ENCODE measurements around the gene CAPZB. TPM values are rescaled to one million over a fixed set of nuclear protein-coding genes. Genes with fewer than 3 reads are reported as not detected.

Gene CAPZB
- polyA plus RNA-seq, 3 donors, result 290 to 504 (median 407) TPM

DNA sequence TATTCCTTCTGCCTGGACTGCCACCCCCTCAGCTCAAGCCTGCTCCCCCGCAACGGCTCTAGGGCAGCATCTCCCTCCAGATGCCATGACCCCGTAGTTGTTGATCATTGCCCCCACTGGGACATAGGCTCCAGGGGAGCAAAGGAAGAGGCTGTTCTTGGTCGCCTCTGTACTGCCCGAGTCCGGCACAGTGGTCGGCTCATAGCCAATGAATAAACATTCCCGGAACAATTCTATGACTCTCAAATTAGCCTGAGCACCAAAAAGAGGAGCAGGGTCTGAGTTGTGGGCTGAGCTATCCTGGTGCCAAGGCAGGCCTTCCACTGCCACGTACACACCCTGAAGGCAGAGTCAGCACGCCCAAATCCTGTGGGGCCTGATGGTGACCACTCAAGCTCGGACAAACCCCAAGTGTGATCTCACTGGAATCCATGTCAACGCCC lies 33.1 kb downstream of the CAPZB start:
- no peak overlapping the region for H3K4me3 Mint-ChIP-seq
- TF ChIP-seq, protein P1, sequence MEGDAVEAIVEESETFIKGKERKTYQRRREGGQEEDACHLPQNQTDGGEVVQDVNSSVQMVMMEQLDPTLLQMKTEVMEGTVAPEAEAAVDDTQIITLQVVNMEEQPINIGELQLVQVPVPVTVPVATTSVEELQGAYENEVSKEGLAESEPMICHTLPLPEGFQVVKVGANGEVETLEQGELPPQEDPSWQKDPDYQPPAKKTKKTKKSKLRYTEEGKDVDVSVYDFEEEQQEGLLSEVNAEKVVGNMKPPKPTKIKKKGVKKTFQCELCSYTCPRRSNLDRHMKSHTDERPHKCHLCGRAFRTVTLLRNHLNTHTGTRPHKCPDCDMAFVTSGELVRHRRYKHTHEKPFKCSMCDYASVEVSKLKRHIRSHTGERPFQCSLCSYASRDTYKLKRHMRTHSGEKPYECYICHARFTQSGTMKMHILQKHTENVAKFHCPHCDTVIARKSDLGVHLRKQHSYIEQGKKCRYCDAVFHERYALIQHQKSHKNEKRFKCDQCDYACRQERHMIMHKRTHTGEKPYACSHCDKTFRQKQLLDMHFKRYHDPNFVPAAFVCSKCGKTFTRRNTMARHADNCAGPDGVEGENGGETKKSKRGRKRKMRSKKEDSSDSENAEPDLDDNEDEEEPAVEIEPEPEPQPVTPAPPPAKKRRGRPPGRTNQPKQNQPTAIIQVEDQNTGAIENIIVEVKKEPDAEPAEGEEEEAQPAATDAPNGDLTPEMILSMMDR (IDR thresholded peaks at IDR 0.05), result no peak
- H3K9me3 ChIP-seq (replicated peaks in 1 of 2; ENCODE audit: control insufficient read depth in 1 of 2, insufficient read depth in 1 of 2, low read length in 2 of 2), result no peaks in the 10 kb centered on the region
- H2AFZ ChIP-seq (ENCODE audit: insufficient read depth, low read depth, low read length, poor library complexity, severe bottlenecking), result no peak overlapping the region
- no peak overlapping the region for H3K9ac ChIP-seq (ENCODE audit: insufficient read depth, low read length, poor library complexity, severe bottlenecking)
- H4K20me1 ChIP-seq (ENCODE audit: insufficient read depth, low read length), result peaks cover 100% of the 10 kb centered on the region
- H3K27me3 Mint-ChIP-seq (ENCODE audit: low read depth in 3 of 3), result peaks cover 0 to 3% (median 0%) of the 10 kb centered on the region in 3 donors
- no peaks in the 10 kb centered on the region for H3K27me3 ChIP-seq (ENCODE audit: control insufficient read depth in 2 of 2, insufficient read depth in 2 of 2, low read length in 2 of 2)
- no peak for DNase-seq
- intact Hi-C loops (cut with micrococcal nuclease), result no loop called here
- peaks cover 0 to 19% of the 10 kb centered on the region in 2 donors for H3K36me3 ChIP-seq (replicated peaks in 1 of 2; ENCODE audit: control insufficient read depth in 1 of 2, insufficient read depth in 2 of 2, low read length in 2 of 2)
- WGBS (ENCODE audit: insufficient coverage), result 97% methylated on average over 11 of the region's 12 CpGs
- peaks cover 52 to 57% of the 10 kb centered on the region in 2 donors for H3K4me1 ChIP-seq (ENCODE audit: control insufficient read depth in 1 of 2, insufficient read depth in 2 of 2, low read length in 2 of 2)
- no peak overlapping the region for H3K4me2 ChIP-seq (replicated peaks; ENCODE audit: extremely low read depth, low read length, poor library complexity, severe bottlenecking)
- H3K27ac ChIP-seq (ENCODE audit: low read depth in 1 of 2, low read length in 2 of 2), result no peak overlapping the region
- peaks cover 76% of the 10 kb centered on the region for H3K4me1 Mint-ChIP-seq
- H3K79me2 ChIP-seq (ENCODE audit: insufficient read depth, low read length), result peaks cover 99% of the 10 kb centered on the region
- peak overlapping the region in 4 of 7 donors; percentile 48 to 55 (median 50) for H3K27ac Mint-ChIP-seq
- no peak overlapping the region for H3K4me3 ChIP-seq (replicated peaks in 1 of 3; ENCODE audit: low read depth in 2 of 3, low read length in 3 of 3)
- H3K36me3 Mint-ChIP-seq, result peaks cover 17 to 51% of the 10 kb centered on the region in 2 donors
- peaks cover 0 to 2% (median 0%) of the 10 kb centered on the region in 7 donors for H3K9me3 Mint-ChIP-seq

GRCh38 chr1:19450811-19451515 lies 34.4 kb downstream of the CAPZB start:
- DNase-seq, result peak in 1 of 3 donors; percentile 49
- intact Hi-C loops (cut with micrococcal nuclease), result no loop called here
- Histone ChIP-seq H3K36me3 (replicated peaks in 1 of 2; ENCODE audit: control insufficient read depth in 1 of 2, insufficient read depth in 2 of 2, low read length in 2 of 2) (peaks cover 0 to 9% of the 10 kb centered on the region in 2 donors), H3K4me3 (replicated peaks in 1 of 3; ENCODE audit: low read depth in 2 of 3, low read length in 3 of 3) (no peak overlapping the region), H3K9me3 (replicated peaks in 1 of 2; ENCODE audit: control insufficient read depth in 1 of 2, insufficient read depth in 1 of 2, low read length in 2 of 2) (no peaks in the 10 kb centered on the region), H3K4me2 (replicated peaks; ENCODE audit: extremely low read depth, low read length, poor library complexity, severe bottlenecking) (no peak overlapping the region), H3K4me1 (ENCODE audit: control insufficient read depth in 1 of 2, insufficient read depth in 2 of 2, low read length in 2 of 2) (peaks cover 52 to 55% of the 10 kb centered on the region in 2 donors), H4K20me1 (ENCODE audit: insufficient read depth, low read length) (peaks cover 100% of the 10 kb centered on the region), H3K27me3 (ENCODE audit: control insufficient read depth in 2 of 2, insufficient read depth in 2 of 2, low read length in 2 of 2) (no peaks in the 10 kb centered on the region), H2AFZ (ENCODE audit: insufficient read depth, low read depth, low read length, poor library complexity, severe bottlenecking) (no peak overlapping the region), H3K27ac (ENCODE audit: low read depth in 1 of 2, low read length in 2 of 2) (peak overlapping the region in 1 of 2 donors; percentile 6), H3K9ac (ENCODE audit: insufficient read depth, low read length, poor library complexity, severe bottlenecking) (no peak overlapping the region), H3K79me2 (ENCODE audit: insufficient read depth, low read length) (peaks cover 99% of the 10 kb centered on the region)
- no peak overlapping the region for H3K4me3 Mint-ChIP-seq
- peak overlapping the region in 5 of 7 donors; percentile 29 to 81 (median 55) for H3K27ac Mint-ChIP-seq
- no CpG with 5 or more reads among the region's 6 CpGs for WGBS (ENCODE audit: insufficient coverage)
- peaks cover 0 to 2% (median 0%) of the 10 kb centered on the region in 7 donors for H3K9me3 Mint-ChIP-seq
- TF ChIP-seq, protein P1 (IDR thresholded peaks at IDR 0.05), result no peak
- peaks cover 19 to 47% of the 10 kb centered on the region in 2 donors for H3K36me3 Mint-ChIP-seq
- peaks cover 78% of the 10 kb centered on the region for H3K4me1 Mint-ChIP-seq
- peaks cover 0 to 3% (median 0%) of the 10 kb centered on the region in 3 donors for H3K27me3 Mint-ChIP-seq (ENCODE audit: low read depth in 3 of 3)

Measured in CD14-positive monocyte (primary cell).